ENCODE measurements around the gene ABHD17A. TPM values are rescaled to one million over a fixed set of nuclear protein-coding genes. Genes with fewer than 3 reads are reported as not detected.
A peak's percentile ranks its signal among the peaks of the same experiment; 100 is the strongest.

ABHD17A gene
- total and polyA plus RNA-seq, 2 of the 8 experiments (the other 6 are each of a cell fraction or from before 2014, with no cell fraction given), result 41.2 to 87.4 TPM

GRCh38 chr19:1860821-1861598, 24.3 kb downstream of the ABHD17A start:
- H3K4ac ChIP-seq (replicated peaks; ENCODE audit: insufficient read length, low read depth, low read length), result no peak overlapping the region
- no peak overlapping the region for H2AK5ac ChIP-seq (ENCODE audit: low read depth, low read length)
- H3K56ac ChIP-seq (replicated peaks; ENCODE audit: insufficient read length, low read depth, low read length), result no peak overlapping the region
- peaks cover 0 to 15% (median 6%) of the 10 kb centered on the region in 4 experiments; a peak in 5 of 7 replicates for H3K27me3 ChIP-seq (replicated peaks in 1 of 4; ENCODE audit: control insufficient read depth in 3 of 4, extremely low read depth in 1 of 4, insufficient read depth in 3 of 4, low read length in 3 of 4)
- no peak overlapping the region for H4K8ac ChIP-seq (ENCODE audit: extremely low read depth, insufficient read depth, low read length)
- H3K36me3 ChIP-seq (ENCODE audit: control insufficient read depth in 2 of 4, insufficient read depth in 4 of 4, low read length in 3 of 4), result no peaks in the 10 kb centered on the region
- DNase-seq (ENCODE audit: low read depth in 1 of 2, low spot score in 2 of 2), result no peak
- no peak overlapping the region for H2BK12ac ChIP-seq (ENCODE audit: low read depth, low read length)
- no peak for FAIRE-seq
- H3K9ac ChIP-seq (replicated peaks in 1 of 4; ENCODE audit: extremely low read depth in 1 of 4, low read depth in 3 of 4, low read length in 3 of 4), result no peak overlapping the region
- peaks cover 18 to 61% of the 10 kb centered on the region in 2 experiments; a peak in 3 of 4 replicates for H3K79me2 ChIP-seq (ENCODE audit: control insufficient read depth in 1 of 2, insufficient read depth in 2 of 2, low read length in 2 of 2)
- no peak overlapping the region for H2BK120ac ChIP-seq (replicated peaks; ENCODE audit: low read depth, low read length)
- H4K5ac ChIP-seq (ENCODE audit: insufficient read length, low read depth, low read length), result no peak overlapping the region
- H3K4me3 ChIP-seq (ENCODE audit: extremely low read depth in 1 of 4, insufficient read depth in 2 of 4, low read depth in 3 of 4, low read length in 4 of 4), result peak overlapping the region; percentile 66 to 84 (median 76)
- H4K91ac ChIP-seq (replicated peaks; ENCODE audit: insufficient read length, low read length), result no peak overlapping the region
- peaks cover 12% of the 10 kb centered on the region; the same call in 1 of the 2 replicates for H3K23me2 ChIP-seq (ENCODE audit: low read depth, low read length)
- peaks cover 34 to 50% of the 10 kb centered on the region in 2 experiments for H4K20me1 ChIP-seq (replicated peaks in 1 of 2; ENCODE audit: control insufficient read depth in 1 of 2, insufficient read depth in 2 of 2, low read length in 2 of 2)
- CTCF ChIA-PET (ENCODE audit: partially characterized antibody), result interaction anchor here (0.9 to 1.7 kb wide), 3 partner anchors 17 to 28 kb away, joined by 3 to 5 read pairs (median 3); no protein-coding TSS in a partner anchor
- no peak overlapping the region for H2AFZ ChIP-seq (ENCODE audit: low read length)
- H2BK5ac ChIP-seq (ENCODE audit: low read depth, low read length), result no peak overlapping the region
- H3K27ac ChIP-seq (ENCODE audit: low read depth, low read length), result no peak overlapping the region
- WGBS, 2 experiments (ENCODE audit: extremely low coverage in 1 of 2, insufficient coverage in 1 of 2, insufficient read length in 1 of 2, insufficient replicate concordance in 2 of 2, low coverage in 1 of 2, low lambda C conversion rate in 2 of 2, missing lambda C conversion rate in 1 of 2), result 19% methylated on average over 24 of the region's 28 CpGs; no CpG with 5 or more reads in 1 of the 2 experiments
- no peak overlapping the region for H2BK20ac ChIP-seq (ENCODE audit: low read length)
- H3K9me3 ChIP-seq (ENCODE audit: insufficient read depth in 2 of 2, low read depth in 1 of 2, low read length in 1 of 2), result no peaks in the 10 kb centered on the region
- H3K4me1 ChIP-seq (replicated peaks in 1 of 4; ENCODE audit: control insufficient read depth in 3 of 4, insufficient read depth in 4 of 4, low read length in 3 of 4), result peaks cover 0 to 57% (median 43%) of the 10 kb centered on the region in 4 experiments; a peak in 6 of 7 replicates
- H3K79me1 ChIP-seq (ENCODE audit: low read depth, low read length), result peaks cover 16% of the 10 kb centered on the region
- H2BK15ac ChIP-seq (ENCODE audit: low read length), result no peak overlapping the region
- H3K14ac ChIP-seq (ENCODE audit: insufficient read length), result no peak overlapping the region
- POLR2A ChIA-PET (ENCODE audit: partially characterized antibody), result interaction anchor here (1.1 to 1.3 kb wide), 2 partner anchors 12 to 43 kb away, joined by 3 to 4 read pairs; partner anchors contain the start of gene REXO1
- H3K23ac ChIP-seq (ENCODE audit: insufficient read length), result no peak overlapping the region
- H3K18ac ChIP-seq (ENCODE audit: extremely low read depth, low read length), result no peak overlapping the region
- peak overlapping the region; percentile 89 to 90 for H3K4me2 ChIP-seq (ENCODE audit: insufficient read depth in 1 of 2, low read depth in 2 of 2, low read length in 2 of 2)
- TF ChIP-seq JUND (IDR thresholded peaks at IDR 0.05; ENCODE audit: low read length), result no peak
- TF ChIP-seq RXRA (IDR thresholded peaks at IDR 0.05; ENCODE audit: insufficient read depth, low read depth, low read length), result no peak
- TF ChIP-seq FOSL1 (IDR thresholded peaks at IDR 0.05; ENCODE audit: insufficient read depth, low read depth, low read length), result no peak
- TF ChIP-seq EP300 (IDR thresholded peaks at IDR 0.05; ENCODE audit: borderline replicate concordance in 1 of 2, low read depth in 2 of 2, low read length in 2 of 2), result no peak
- TF ChIP-seq SUZ12 (IDR thresholded peaks at IDR 0.05; ENCODE audit: low read length), result no peak
- no peak for TF ChIP-seq SRF (IDR thresholded peaks at IDR 0.05; ENCODE audit: low read depth, low read length)
- TF ChIP-seq HDAC2 (IDR thresholded peaks at IDR 0.05; ENCODE audit: borderline replicate concordance in 1 of 2, low read depth in 2 of 2, low read length in 2 of 2), result no peak
- TF ChIP-seq POLR2AphosphoS5 (IDR thresholded peaks at IDR 0.05; ENCODE audit: low read depth, low read length), result no peak
- no peak for TF ChIP-seq NRF1 (IDR thresholded peaks at IDR 0.05; ENCODE audit: low read depth, low read length)
- no peak for TF ChIP-seq CBX5 (IDR thresholded peaks at IDR 0.05; ENCODE audit: low read depth, low read length)
- TF ChIP-seq ZNF274 (IDR thresholded peaks at IDR 0.05; ENCODE audit: borderline replicate concordance, extremely low read depth, low read length), result no peak
